NCI-H2029 (cell line): ENCODE results near the gene NUDT1.

ENCODE experiments used
- DNase-seq: peaks from one replicate; lab custom pipeline; 2025; lab: John Stamatoyannopoulos, UW

NUDT1 gene

GRCh38 chr7:2299131-2299829, 57.3 kb downstream of the NUDT1 start:
- DNase-seq, result no peak

DNA sequence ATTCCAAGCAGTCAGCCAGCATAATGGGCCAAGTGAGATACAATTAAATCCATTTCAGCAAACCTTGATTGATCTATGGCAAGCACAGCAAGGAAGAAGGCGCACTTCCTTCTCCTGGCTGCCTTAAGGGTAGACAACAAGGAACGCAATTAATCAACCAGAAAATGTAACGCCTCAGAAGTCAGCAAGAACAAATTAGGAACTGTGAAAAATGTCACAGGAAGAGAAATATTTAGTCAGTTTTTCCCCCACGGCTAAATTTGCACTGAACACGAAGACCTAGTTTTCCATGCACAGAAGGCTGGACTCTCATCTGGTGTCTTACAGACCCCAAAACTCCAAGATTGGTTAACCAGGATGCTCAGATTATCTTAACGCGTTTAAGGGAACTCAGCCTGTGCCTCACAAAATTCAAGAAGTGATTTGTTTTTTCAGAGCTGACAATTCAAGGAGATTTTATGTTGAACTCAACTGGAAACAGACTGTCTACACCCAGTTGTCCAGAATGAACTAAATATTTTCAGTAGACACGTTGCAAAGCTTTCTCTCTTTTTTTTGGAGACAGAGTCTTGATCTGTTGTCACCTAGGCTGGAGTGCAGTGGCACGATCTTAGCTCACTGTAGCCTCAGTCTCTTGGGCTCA, 58.0 kb downstream of the NUDT1 start:
- no peak for DNase-seq
